ENCODE measurements around the gene DPP6. TPM values are rescaled to one million over a fixed set of nuclear protein-coding genes. Genes with fewer than 3 reads are reported as not detected.

DPP6 gene
- total RNA-seq, 1 donor from 2014 or later: 0.62 TPM

GRCh38 chr7:154882931-154883474, 830.8 kb downstream of the DPP6 start:
- intact Hi-C loops (cut with DNase I): no loop called here
- ATAC-seq: no peak
- no peak for DNase-seq (ENCODE audit: low spot score)

GRCh38 chr7:154884348-154884920, 832.2 kb downstream of the DPP6 start:
- DNase-seq (ENCODE audit: low spot score) (no peak), ATAC-seq (no peak)
- intact Hi-C loops (cut with DNase I): no loop called here

- DNase-seq (ENCODE audit: low spot score) (no peak), ATAC-seq (no peak)
- intact Hi-C loops (cut with DNase I): no loop called here
These were observed 834.4 kb downstream of the DPP6 start for GRCh38 chr7:154886591-154886990.

- ATAC-seq (no peak), DNase-seq (ENCODE audit: low spot score) (no peak)
- intact Hi-C loops (cut with DNase I): no loop called here
These were observed 836.5 kb downstream of the DPP6 start for GRCh38 chr7:154888690-154889089.

GRCh38 chr7:154892459-154892858, 840.3 kb downstream of the DPP6 start:
- ATAC-seq (no peak), DNase-seq (ENCODE audit: low spot score) (no peak)
- intact Hi-C loops (cut with DNase I): no loop called here

- intact Hi-C loops (cut with DNase I): no loop called here
- DNase-seq (ENCODE audit: low spot score): no peak
- no peak for ATAC-seq
These were observed 843.9 kb downstream of the DPP6 start for GRCh38 chr7:154896076-154896475.

GRCh38 chr7:154898973-154899855, 847.0 kb downstream of the DPP6 start:
- peak; percentile 27 for ATAC-seq
- intact Hi-C loops (cut with DNase I): no loop called here
- DNase-seq (ENCODE audit: low spot score): no peak

GRCh38 chr7:154899862-154900261, 847.7 kb downstream of the DPP6 start:
- intact Hi-C loops (cut with DNase I): no loop called here
- ATAC-seq (no peak), DNase-seq (ENCODE audit: low spot score) (no peak)

GRCh38 chr7:154902600-154903082, 850.4 kb downstream of the DPP6 start:
- no peak for DNase-seq (ENCODE audit: low spot score)
- ATAC-seq: no peak
- intact Hi-C loops (cut with DNase I): no loop called here

- intact Hi-C loops (cut with DNase I): no loop called here
- DNase-seq (ENCODE audit: low spot score): no peak
- no peak for ATAC-seq
These were observed 851.0 kb downstream of the DPP6 start for GRCh38 chr7:154903083-154903731.

- DNase-seq (ENCODE audit: low spot score) (no peak), ATAC-seq (no peak)
- intact Hi-C loops (cut with DNase I): no loop called here
These were observed 852.9 kb downstream of the DPP6 start for GRCh38 chr7:154905146-154905545.

- ATAC-seq (no peak), DNase-seq (ENCODE audit: low spot score) (no peak)
- intact Hi-C loops (cut with DNase I): no loop called here
These were observed 853.4 kb downstream of the DPP6 start for GRCh38 chr7:154905615-154906014.

GRCh38 chr7:154906201-154906600, 854.0 kb downstream of the DPP6 start:
- intact Hi-C loops (cut with DNase I): no loop called here
- ATAC-seq (no peak), DNase-seq (ENCODE audit: low spot score) (no peak)

- DNase-seq (ENCODE audit: low spot score): no peak
- intact Hi-C loops (cut with DNase I): no loop called here
- ATAC-seq: no peak
These were observed 854.6 kb downstream of the DPP6 start for GRCh38 chr7:154906736-154907355.

GRCh38 chr7:154907651-154908620, 855.7 kb downstream of the DPP6 start:
- no peak for ATAC-seq
- intact Hi-C loops (cut with DNase I): no loop called here
- DNase-seq (ENCODE audit: low spot score): no peak

- DNase-seq (ENCODE audit: low spot score) (no peak), ATAC-seq (no peak)
- intact Hi-C loops (cut with DNase I): loop anchor here (10.0 kb wide), 1 partner anchor 455 kb away; no protein-coding TSS in a partner anchor
These were observed 857.3 kb downstream of the DPP6 start for GRCh38 chr7:154909241-154910105.

- intact Hi-C loops (cut with DNase I): loop anchor here (10.0 kb wide), 1 partner anchor 455 kb away; no protein-coding TSS in a partner anchor
These were observed 857.9 kb downstream of the DPP6 start for GRCh38 chr7:154910125-154910524.

More at GRCh38 chr7:154910125-154910524, 857.9 kb downstream of the DPP6 start:
- ATAC-seq: no peak
- DNase-seq (ENCODE audit: low spot score): no peak

All from sciatic nerve (tissue), 2 donors.